Stimulated activated CD4-positive, alpha-beta T cell treated with anti-CD3 and anti-CD28 coated beads, Interleukin-1b, Interleukin-23, amount 100 ng/mL, for 24 hours (primary cell): ENCODE measurements around the gene MFRP.

Experiments
- DNase-seq, 4 experiments: peaks; one replicate each; pipeline ENCODE4 v3.0.0-alpha.2; 2020; ENCODE audit warnings: low read depth in 4 of 4, low spot score in 1 of 4

The MFRP gene

DNA sequence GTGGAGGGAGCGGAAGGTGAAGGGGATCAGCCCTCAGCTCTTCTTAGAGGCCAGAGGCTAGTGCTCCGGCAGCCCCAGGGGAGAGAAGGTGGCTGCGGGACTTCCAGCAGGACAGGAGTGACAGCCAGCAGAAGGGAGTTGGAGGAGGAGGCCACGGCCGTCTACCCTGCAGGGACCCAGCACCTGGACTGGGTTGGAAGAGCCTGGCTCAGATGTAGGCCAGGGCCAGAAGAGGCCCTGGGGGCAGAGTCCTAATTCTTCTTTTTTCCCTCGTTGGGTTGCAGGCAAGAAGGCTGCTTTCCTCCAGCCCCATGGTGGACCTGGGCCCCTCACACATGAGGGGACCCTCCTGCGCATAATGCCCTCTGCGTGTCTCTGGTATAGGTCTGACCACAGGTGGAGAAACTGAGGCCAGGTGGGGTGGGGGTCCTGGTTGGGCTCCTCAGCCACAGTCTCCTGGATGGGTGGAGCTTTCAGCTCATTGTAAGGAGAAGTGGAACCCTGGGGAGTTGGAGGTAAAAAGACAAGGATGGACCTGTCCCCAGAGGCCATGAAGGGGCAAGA, 27.3 kb downstream of the MFRP start:
- no peak for DNase-seq

GRCh38 chr11:119318240-119319135, 28.0 kb downstream of the MFRP start:
- DNase-seq, result no peak

GRCh38 chr11:119317592-119318239, 28.8 kb downstream of the MFRP start:
- no peak for DNase-seq

- DNase-seq, result no peak
These were observed 29.5 kb downstream of the MFRP start, which contains the start of gene MCAM for GRCh38 chr11:119316729-119317591. TSS of gene MCAM (minus strand) at chr11:119317130. CDS start at chr11:119317101, 29 bp downstream.

DNA sequence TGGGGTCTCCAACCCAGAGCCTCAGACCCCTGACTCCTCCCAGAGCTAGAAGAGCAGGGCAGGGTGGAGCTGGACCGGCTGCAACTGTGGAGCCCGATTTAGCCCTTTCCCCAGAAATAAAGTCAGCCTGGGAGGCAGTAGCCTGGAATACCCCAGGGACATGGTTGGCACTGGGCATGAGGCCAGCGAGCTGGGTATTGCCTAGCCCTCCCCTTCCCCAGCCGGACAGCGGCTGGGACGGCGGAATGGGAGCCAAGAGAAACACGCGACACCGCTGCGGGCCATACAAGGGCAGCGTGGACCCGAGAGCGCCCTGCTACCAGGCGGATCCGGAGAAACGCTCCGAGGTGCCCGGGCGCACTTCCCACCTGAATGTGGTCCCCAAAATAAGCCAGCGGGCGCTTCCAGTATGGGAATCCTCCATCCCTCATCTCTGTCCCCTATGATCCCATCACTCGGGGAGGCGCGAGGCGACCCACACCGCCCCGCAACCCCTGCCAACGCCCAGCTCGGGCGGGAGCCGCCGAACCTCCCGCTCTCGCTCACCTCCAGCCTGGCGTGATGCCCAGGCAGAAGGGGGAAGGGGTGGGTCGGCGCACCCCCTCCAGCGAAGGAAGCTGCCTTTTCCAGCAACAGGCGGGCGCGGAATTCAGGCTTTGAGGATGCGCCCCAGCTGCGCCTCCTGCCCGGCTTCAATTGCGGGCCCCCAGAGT, 30.3 kb downstream of the MFRP start:
- DNase-seq, result no peak

GRCh38 chr11:119315131-119316015, 31.1 kb downstream of the MFRP start:
- DNase-seq, result no peak

DNA sequence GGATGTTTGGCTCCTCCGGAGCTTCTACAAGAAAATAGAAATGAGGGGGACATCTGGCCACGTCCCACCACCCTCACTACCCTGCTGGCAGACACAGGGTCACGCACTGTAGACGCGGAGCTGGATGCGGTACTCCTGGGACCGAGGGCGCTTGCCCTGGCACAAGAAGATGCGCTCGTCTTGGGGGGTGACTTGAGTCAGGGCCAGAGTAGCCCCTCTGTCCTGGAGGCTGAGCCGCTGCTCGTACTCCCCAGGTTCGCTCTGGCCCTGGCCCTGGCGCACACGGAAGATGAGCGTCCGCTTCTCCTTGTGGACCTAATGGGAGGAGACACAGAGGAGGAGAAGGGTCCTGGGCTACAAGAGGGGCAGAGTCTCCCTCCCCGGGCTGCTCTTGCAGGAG, 31.8 kb downstream of the MFRP start:
- no peak for DNase-seq

- DNase-seq, result no peak
These were observed 35.8 kb downstream of the MFRP start for GRCh38 chr11:119310682-119311052.

DNA sequence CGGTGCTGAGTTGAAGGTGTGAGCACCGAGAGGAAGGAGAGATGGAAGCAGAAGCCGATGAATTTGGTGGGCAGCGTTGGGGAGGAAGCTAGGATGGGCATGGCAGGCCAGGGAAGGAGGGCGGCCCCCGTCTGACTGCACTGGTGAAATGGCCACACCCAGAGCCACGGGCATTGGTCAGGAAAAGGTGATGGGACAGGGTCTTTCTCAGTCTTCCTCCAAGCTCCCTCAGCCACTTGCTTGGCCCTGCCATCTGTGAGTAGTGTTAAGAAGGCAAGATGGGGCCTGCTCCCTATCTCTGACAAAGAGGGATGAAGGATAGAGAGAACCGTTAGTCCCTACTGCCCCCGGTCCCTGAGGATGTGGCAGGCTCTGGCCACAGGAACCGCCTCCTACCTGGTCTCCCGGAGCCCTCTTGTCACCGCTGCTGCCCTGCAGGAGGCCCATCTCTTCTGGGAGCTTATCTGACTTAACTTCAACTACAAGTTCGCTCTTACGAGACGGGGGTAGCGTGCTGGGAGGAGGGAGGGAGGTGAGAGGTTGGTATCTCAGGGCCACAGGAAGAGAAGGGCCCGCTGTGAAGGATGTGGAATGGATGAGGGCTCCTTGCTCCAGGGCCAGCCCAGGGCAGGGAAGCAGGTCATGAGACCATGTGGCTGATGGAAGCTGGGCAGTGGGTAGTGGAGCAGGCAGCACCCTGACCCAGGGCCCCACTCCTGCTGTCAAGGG, 36.4 kb downstream of the MFRP start:
- no peak for DNase-seq

GRCh38 chr11:119309411-119309810, 37.1 kb downstream of the MFRP start:
- no peak for DNase-seq

DNA sequence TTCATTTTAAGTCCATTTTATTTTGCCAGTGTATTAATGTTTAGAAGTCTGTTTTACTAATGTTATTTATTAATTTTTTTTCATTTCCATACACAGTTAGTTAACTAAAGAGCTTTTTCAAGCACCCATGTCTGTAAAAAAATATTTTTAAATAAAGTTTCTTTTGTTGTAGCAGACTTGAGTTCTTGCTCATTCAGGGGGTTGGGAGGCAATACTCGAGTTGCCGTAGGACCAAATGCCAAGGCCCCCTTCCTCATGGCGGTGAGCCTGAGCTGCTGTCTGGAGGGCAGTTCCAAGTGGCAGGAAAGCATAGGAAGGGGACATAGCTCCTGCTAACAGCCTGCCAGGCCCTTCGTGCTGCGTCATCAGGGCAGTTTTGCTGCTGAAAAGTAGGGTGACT, 38.5 kb downstream of the MFRP start:
- no peak for DNase-seq

- DNase-seq, result no peak
These were observed 39.3 kb downstream of the MFRP start for GRCh38 chr11:119307219-119307618.

- DNase-seq, result no peak
These were observed 40.1 kb downstream of the MFRP start for GRCh38 chr11:119306373-119306890.

DNA sequence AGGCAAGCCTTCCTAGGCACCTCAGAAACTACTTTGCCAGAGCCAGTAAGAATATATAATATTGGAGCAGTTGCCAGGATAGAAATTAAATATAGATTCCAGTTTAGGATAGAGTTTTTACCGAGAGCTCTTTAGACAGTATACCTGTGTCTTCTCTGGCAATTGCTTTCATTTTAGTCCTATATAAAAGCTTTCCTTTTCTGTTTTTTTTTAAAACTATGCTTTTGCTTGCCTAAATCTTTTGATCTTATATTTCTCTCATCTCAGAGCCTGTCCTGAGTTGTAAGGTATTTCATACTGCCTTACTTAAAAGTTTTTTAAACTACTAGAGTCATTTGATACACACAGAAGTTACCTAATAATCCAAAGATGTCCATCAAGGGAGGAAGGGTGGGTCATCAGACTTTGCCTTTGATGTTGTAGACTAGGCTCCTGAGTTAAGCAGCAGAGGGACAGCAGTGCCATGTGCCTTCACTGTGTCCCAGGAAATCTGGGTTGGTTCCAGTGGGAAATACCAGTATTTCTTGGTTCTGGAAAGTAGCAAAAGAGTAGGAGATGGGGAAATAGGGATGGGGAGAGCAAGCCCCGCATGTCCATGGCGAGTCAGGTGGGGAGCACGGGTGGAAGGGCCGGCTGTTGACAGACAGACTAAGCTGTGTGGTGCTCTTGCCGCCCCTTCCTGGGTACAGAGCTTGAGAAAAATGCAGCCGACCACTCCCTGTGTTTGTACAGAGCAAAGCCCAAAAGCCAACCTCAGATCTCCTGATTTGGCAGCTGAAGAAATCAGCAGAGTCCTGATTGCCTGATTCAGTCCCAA, 40.7 kb downstream of the MFRP start:
- no peak for DNase-seq

DNA sequence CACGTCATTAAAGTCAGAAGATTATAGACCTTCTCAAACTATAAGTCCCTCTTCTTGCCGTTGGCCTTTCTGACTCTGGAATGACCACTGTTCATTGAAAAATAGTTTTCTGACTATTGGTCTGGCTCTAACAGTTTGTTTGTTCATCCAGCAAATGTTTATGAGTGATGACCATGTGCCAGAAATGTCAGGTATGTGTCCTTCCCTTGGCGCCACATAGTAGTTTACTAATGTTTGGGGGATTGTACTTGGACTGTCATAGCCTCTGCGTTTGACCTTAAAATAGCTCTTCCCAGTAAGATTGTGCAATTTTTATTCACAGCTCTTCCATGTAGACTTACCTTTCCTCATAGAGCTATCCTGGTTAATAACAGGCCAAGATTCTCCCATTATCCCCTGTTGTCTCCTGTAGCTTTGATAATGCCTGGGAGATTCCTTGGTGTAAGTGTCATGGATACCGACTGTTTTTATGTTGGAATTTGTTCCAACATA, 43.2 kb downstream of the MFRP start:
- no peak for DNase-seq

DNA sequence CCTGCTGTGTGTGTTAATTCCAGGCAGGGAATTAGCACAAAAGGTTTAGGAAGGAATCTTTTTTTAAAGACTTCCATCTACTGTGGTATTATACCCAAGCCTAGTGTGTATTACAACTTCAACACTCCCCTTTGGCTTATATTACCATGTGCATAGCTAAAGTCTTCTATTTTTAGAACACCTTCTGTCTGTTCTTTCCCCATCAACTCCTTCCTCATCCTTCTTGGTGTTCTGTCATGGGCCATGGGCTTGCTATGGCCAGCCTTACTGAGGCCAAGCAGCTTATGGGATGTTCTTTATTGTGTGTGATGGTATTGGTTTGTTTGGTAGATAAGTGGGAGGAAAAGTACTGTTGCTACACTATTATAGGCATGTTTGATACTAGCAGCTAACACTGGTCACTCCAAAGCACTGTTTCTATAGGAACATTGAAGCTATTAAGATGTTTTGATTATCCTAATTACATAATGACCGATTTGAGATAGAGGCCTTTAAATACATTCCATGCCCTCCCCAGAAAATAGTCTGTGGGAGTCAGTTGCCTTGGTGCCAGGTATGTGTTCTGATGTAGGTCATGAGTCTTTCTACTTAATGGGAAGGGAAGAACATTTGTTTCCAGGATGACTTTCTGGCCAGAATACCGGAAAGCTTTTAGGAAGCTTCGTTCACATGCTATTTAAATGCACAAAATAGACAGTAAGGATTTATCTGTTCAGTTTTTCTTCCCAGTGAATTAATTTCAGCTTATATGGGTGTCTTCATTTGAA, 46.1 kb downstream of the MFRP start:
- no peak for DNase-seq

DNA sequence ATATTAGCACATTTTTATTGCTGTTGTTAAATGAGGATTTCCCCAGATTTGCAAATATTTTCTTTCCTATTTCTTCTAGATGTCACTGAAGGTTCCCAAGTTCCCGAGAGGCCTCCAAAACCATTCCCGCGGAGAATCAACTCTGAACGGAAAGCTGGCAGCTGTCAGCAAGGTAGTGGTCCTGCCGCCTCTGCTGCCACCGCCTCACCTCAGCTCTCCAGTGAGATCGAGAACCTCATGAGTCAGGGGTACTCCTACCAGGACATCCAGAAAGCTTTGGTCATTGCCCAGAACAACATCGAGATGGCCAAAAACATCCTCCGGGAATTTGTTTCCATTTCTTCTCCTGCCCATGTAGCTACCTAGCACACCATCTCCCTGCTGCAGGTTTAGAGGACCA, 47.1 kb downstream of the MFRP start:
- DNase-seq, result no peak
